Measurements from ENCODE around the gene KLF13.

Gene KLF13

GRCh38 chr15:31412824-31413223, 86.2 kb downstream of the KLF13 start:
- no peaks in the 10 kb centered on the region for H3K27me3 Mint-ChIP-seq (ENCODE audit: low read depth)
- no peak for TF ChIP-seq CTCF (IDR thresholded peaks at IDR 0.05; ENCODE audit: unreplicated experiment in 3 of 3)
- H3K4me3 Mint-ChIP-seq, result no peak overlapping the region
- no peak overlapping the region for H3K27ac Mint-ChIP-seq
- H3K9me3 Mint-ChIP-seq, result peaks cover 15% of the 10 kb centered on the region
- H3K4me1 Mint-ChIP-seq, result no peaks in the 10 kb centered on the region
- peaks cover 4% of the 10 kb centered on the region for H3K36me3 Mint-ChIP-seq (ENCODE audit: low read depth)

GRCh38 chr15:31415201-31415600, 88.6 kb downstream of the KLF13 start:
- no peak for TF ChIP-seq CTCF (IDR thresholded peaks at IDR 0.05; ENCODE audit: unreplicated experiment in 3 of 3)
- Mint-ChIP-seq H3K4me1 (no peaks in the 10 kb centered on the region), H3K36me3 (ENCODE audit: low read depth) (peaks cover 7% of the 10 kb centered on the region), H3K4me3 (no peak overlapping the region), H3K27ac (no peak overlapping the region), H3K9me3 (peaks cover 20% of the 10 kb centered on the region), H3K27me3 (ENCODE audit: low read depth) (no peaks in the 10 kb centered on the region)

- peaks cover 7% of the 10 kb centered on the region for H3K36me3 Mint-ChIP-seq (ENCODE audit: low read depth)
- no peak overlapping the region for H3K4me3 Mint-ChIP-seq
- H3K9me3 Mint-ChIP-seq, result peaks cover 40% of the 10 kb centered on the region
- H3K27ac Mint-ChIP-seq, result no peak overlapping the region
- no peak for TF ChIP-seq CTCF (IDR thresholded peaks at IDR 0.05; ENCODE audit: unreplicated experiment in 3 of 3)
- no peaks in the 10 kb centered on the region for H3K4me1 Mint-ChIP-seq
- H3K27me3 Mint-ChIP-seq (ENCODE audit: low read depth), result no peaks in the 10 kb centered on the region
Observed at GRCh38 chr15:31419820-31420219, 93.2 kb downstream of the KLF13 start.

GRCh38 chr15:31427411-31427810, 100.8 kb downstream of the KLF13 start:
- Mint-ChIP-seq H3K9me3 (peaks cover 14% of the 10 kb centered on the region), H3K27me3 (ENCODE audit: low read depth) (peaks cover 12% of the 10 kb centered on the region), H3K36me3 (ENCODE audit: low read depth) (no peaks in the 10 kb centered on the region), H3K4me3 (no peak overlapping the region), H3K4me1 (no peaks in the 10 kb centered on the region), H3K27ac (no peak overlapping the region)
- TF ChIP-seq CTCF (IDR thresholded peaks at IDR 0.05; ENCODE audit: unreplicated experiment in 3 of 3), result no peak
